IMR-90 (cell line): Measurements from ENCODE around the gene RAB27B. TPM values are rescaled to one million over a fixed set of nuclear protein-coding genes. Genes with fewer than 3 reads are reported as not detected.

ENCODE experiments used
- ATAC-seq: fragments of 200-7000 bp; cut with Tn5 transposase; 2 replicates; pipeline ENCODE4 v1.9.1; 2020; ENCODE audit warnings: low read depth, mild to moderate bottlenecking, moderate library complexity
- BruUV-seq: library from RNA; stranded (reverse); fragments of 400-500 nt; replicated peaks from 2 replicates; lab custom pipeline; 2021; lab: Mats Ljungman, UMichigan
- CTCF ChIA-PET: fragments of 300-600 bp; formaldehyde crosslinking; extraction: SDS; loops from one replicate; lab custom pipeline; 2021; ENCODE audit warnings: antibody characterized with exemption; lab: Yijun Ruan, JAX
- POLR2A ChIA-PET: fragments of 300-600 bp; sonication (Branson Sonifier 250); formaldehyde crosslinking; loops from one replicate; lab custom pipeline; 2022; ENCODE audit warnings: antibody characterized with exemption; ENCODE audit not compliant: unreplicated experiment; lab: Charles Lee
- DNase-seq: peaks from one replicate; pipeline ENCODE4 v3.0.0; 2013
- H2AFZ ChIP-seq: replicated peaks from 2 replicates; pipeline ENCODE3; 2013; ENCODE audit warnings: low read length, mild to moderate bottlenecking; ENCODE audit not compliant: poor library complexity
- H2AK5ac ChIP-seq: 2 replicates; pipeline ENCODE4 v1.6.1; 2013; ENCODE audit warnings: low read depth, low read length, inconsistent platforms
- H2AK9ac ChIP-seq: replicated peaks from 2 replicates; pipeline ENCODE3; 2013; ENCODE audit warnings: mild to moderate bottlenecking, low read depth, low read length, moderate library complexity; ENCODE audit not compliant: poor library complexity
- H2BK120ac ChIP-seq: 2 replicates; pipeline ENCODE4 v1.6.1; 2013; ENCODE audit warnings: low read depth, low read length, inconsistent platforms
- H2BK15ac ChIP-seq: 3 replicates; pipeline ENCODE4 v1.6.1; 2013; ENCODE audit warnings: low read depth, low read length, inconsistent platforms
- H2BK20ac ChIP-seq: 2 replicates; pipeline ENCODE4 v1.6.1; 2013; ENCODE audit warnings: low read depth, mild to moderate bottlenecking, inconsistent platforms, low read length, moderate library complexity
- H2BK5ac ChIP-seq: 2 replicates; pipeline ENCODE4 v1.6.1; 2013; ENCODE audit warnings: mild to moderate bottlenecking, low read depth, low read length, inconsistent platforms; ENCODE audit not compliant: poor library complexity, severe bottlenecking
- H3K14ac ChIP-seq: replicated peaks from 2 replicates; pipeline ENCODE4 v1.6.1; 2013; ENCODE audit warnings: low read depth, low read length, inconsistent platforms
- H3K18ac ChIP-seq: 2 replicates; pipeline ENCODE4 v1.6.1; 2013; ENCODE audit warnings: low read depth, low read length, control low read depth
- H3K23ac ChIP-seq: 2 replicates; pipeline ENCODE4 v1.6.1; 2013; ENCODE audit warnings: low read depth, low read length, inconsistent platforms
- H3K27ac ChIP-seq: 2 replicates; pipeline ENCODE4 v1.5.1; 2013; ENCODE audit warnings: mild to moderate bottlenecking, control low read depth, low read length; ENCODE audit not compliant: insufficient read depth
- H3K27me3 ChIP-seq: 2 replicates; pipeline ENCODE4 v1.6.1; 2013; ENCODE audit warnings: low read length; ENCODE audit not compliant: control insufficient read depth, insufficient read depth
- H3K36me3 ChIP-seq: 2 replicates; pipeline ENCODE4 v1.6.1; 2013; ENCODE audit warnings: low read length, mixed read lengths; ENCODE audit not compliant: control insufficient read depth, insufficient read depth
- H3K4ac ChIP-seq: 2 replicates; pipeline ENCODE4 v1.6.1; 2013; ENCODE audit warnings: low read depth, low read length, inconsistent platforms
- H3K4me1 ChIP-seq: 2 replicates; pipeline ENCODE4 v1.6.1; 2013; ENCODE audit warnings: low read length, mixed read lengths; ENCODE audit not compliant: control insufficient read depth, insufficient read depth
- H3K4me2 ChIP-seq: 2 replicates; pipeline ENCODE4 v1.6.1; 2013; ENCODE audit warnings: low read depth, mild to moderate bottlenecking, control low read depth, low read length, moderate library complexity
- H3K4me3 ChIP-seq: 2 replicates; pipeline ENCODE4 v1.5.1; 2013; ENCODE audit warnings: low read depth, mild to moderate bottlenecking, control low read depth, low read length, moderate library complexity; ENCODE audit not compliant: insufficient read depth
- H3K56ac ChIP-seq: 2 replicates; pipeline ENCODE4 v1.6.1; 2013; ENCODE audit warnings: low read length, inconsistent platforms; ENCODE audit not compliant: insufficient read depth; ENCODE audit errors: extremely low read depth
- H3K79me1 ChIP-seq, 2 experiments: 2 replicates each; pipeline ENCODE4 v1.6.1; 2013; ENCODE audit warnings: low read length in 2 of 2, inconsistent platforms in 1 of 2, low read depth in 1 of 2
- H3K9ac ChIP-seq: 2 replicates; pipeline ENCODE4 v1.6.1; 2013; ENCODE audit warnings: low read depth, low read length, control low read depth
- H3K9me1 ChIP-seq: 2 replicates; pipeline ENCODE4 v1.6.1; 2013; ENCODE audit warnings: low read length, inconsistent platforms; ENCODE audit not compliant: insufficient read depth
- H3K9me3 ChIP-seq: 2 replicates; pipeline ENCODE4 v1.6.1; 2013; ENCODE audit warnings: low read length; ENCODE audit not compliant: control insufficient read depth, insufficient read depth
- H4K20me1 ChIP-seq: 2 replicates; pipeline ENCODE4 v1.6.1; 2013; ENCODE audit warnings: low read length, inconsistent platforms; ENCODE audit not compliant: insufficient read depth
- H4K5ac ChIP-seq: 2 replicates; pipeline ENCODE4 v1.6.1; 2013; ENCODE audit warnings: mild to moderate bottlenecking, low read depth, low read length, control low read depth
- H4K8ac ChIP-seq, 2 experiments: 2 replicates each; pipeline ENCODE4 v1.6.1; 2013; ENCODE audit warnings: low read depth in 2 of 2, low read length in 2 of 2, control low read depth in 1 of 2, inconsistent platforms in 1 of 2
- H4K91ac ChIP-seq: 2 replicates; pipeline ENCODE4 v1.6.1; 2013; ENCODE audit warnings: low read depth, low read length, inconsistent platforms; ENCODE audit not compliant: insufficient read depth
- CEBPB ChIP-seq: IDR thresholded peaks from 2 replicates; pipeline ENCODE4 v1.6.1; 2012; ENCODE audit warnings: low read depth, low read length, improper control_type of control experiment
- MXI1 ChIP-seq: IDR thresholded peaks from 2 replicates; pipeline ENCODE4 v1.6.1; 2012; ENCODE audit warnings: low read depth, mild to moderate bottlenecking, low read length, moderate library complexity, borderline replicate concordance
- USF2 ChIP-seq: fragments of 150-350 bp; IDR thresholded peaks from 2 replicates; pipeline ENCODE4 v1.6.1; 2017; ENCODE audit warnings: mild to moderate bottlenecking, antibody characterized with exemption, low read length, low read depth
- WGBS, 2 experiments: methylation state at CpG; one replicate each; pipeline versions ENCODE4 v1.1.5 to v1.1.7; 2013; ENCODE audit warnings: missing lambda C conversion rate in 2 of 2; ENCODE audit not compliant: insufficient read length in 1 of 2; ENCODE audit errors: extremely low coverage in 2 of 2; 5-methylcytosine and 5-hydroxymethylcytosine counted together
- dilution Hi-C: fragments of 300-500 bp; cut with HindIII; formaldehyde crosslinking; loops from one replicate; pipeline ENCODE4 v1.14.3; 2018; ENCODE audit warnings: low sequenced_read_pairs; ENCODE audit not compliant: unreplicated experiment
- in situ Hi-C: fragments of 300-500 bp; cut with MboI; formaldehyde crosslinking; loops from 3 replicates; pipeline ENCODE4 v1.14.3; 2019; ENCODE audit warnings: low sequenced_read_pairs, inconsistent platforms, mixed read lengths
- intact Hi-C: fragments of 100-400 bp; cut with micrococcal nuclease; formaldehyde crosslinking; loops from 2 replicates; pipeline ENCODE4 v1.10.0; 2022
- polyA plus RNA-seq, 3 experiments: library from polyadenylated mRNA; depleted of rRNA; stranded (reverse); fragments of >200 nt; gene quantifications; 2 replicates each; pipeline ENCODE4 v1.2.3, GENCODE V29; 2012; ENCODE audit warnings: low replicate concordance in 1 of 3
- total RNA-seq: library from RNA; depleted of rRNA; stranded (reverse); fragments of >200 nt; gene quantifications from 2 replicates; pipeline ENCODE4 v1.2.3, GENCODE V29; 2012

The RAB27B gene
- total and polyA plus RNA-seq, 2 of the 4 experiments (the other 2 are of a cell fraction): 0.24 to 1.3 TPM

- TF ChIP-seq USF2: no peak
- TF ChIP-seq CEBPB: no peak
- no peak for TF ChIP-seq MXI1
- ChIA-PET CTCF (no interaction called here), POLR2A (no interaction called here)
- H3K36me3 ChIP-seq: no peaks in the 10 kb centered on the region
- no peak overlapping the region for H3K14ac ChIP-seq
- no peak overlapping the region for H2BK20ac ChIP-seq
- no peak overlapping the region for H3K9ac ChIP-seq
- H3K56ac ChIP-seq: no peak overlapping the region
- no peak overlapping the region for H2BK15ac ChIP-seq
- ATAC-seq (no peak), DNase-seq (no peak)
- H4K20me1 ChIP-seq: no peaks in the 10 kb centered on the region
- no peak overlapping the region for H3K4ac ChIP-seq
- no peak overlapping the region for H2AFZ ChIP-seq
- no peaks in the 10 kb centered on the region for H3K9me1 ChIP-seq
- in situ Hi-C loops (no loop called here), dilution Hi-C loops (no loop called here), intact Hi-C loops (no loop called here)
- no peak overlapping the region for H4K91ac ChIP-seq
- no peaks in the 10 kb centered on the region for H3K4me1 ChIP-seq
- H2BK120ac ChIP-seq: no peak overlapping the region
- no CpG with 5 or more reads among the region's 1 CpG for WGBS, 2 experiments
- H3K9me3 ChIP-seq: no peaks in the 10 kb centered on the region
- no peak overlapping the region for H2BK5ac ChIP-seq
- no peak overlapping the region for H2AK9ac ChIP-seq
- no TSS peak for BruUV-seq
- H4K8ac ChIP-seq: no peak overlapping the region
- no peak overlapping the region for H2AK5ac ChIP-seq
- H3K27ac ChIP-seq: no peak overlapping the region
- H3K18ac ChIP-seq: no peak overlapping the region
- H3K4me3 ChIP-seq: no peak overlapping the region
- H3K27me3 ChIP-seq: no peaks in the 10 kb centered on the region
- H3K79me1 ChIP-seq: no peaks in the 10 kb centered on the region
- H4K5ac ChIP-seq: no peak overlapping the region
- no peak overlapping the region for H3K4me2 ChIP-seq
- no peak overlapping the region for H3K23ac ChIP-seq
Observed at GRCh38 chr18:54813305-54813704, 15.0 kb upstream of the RAB27B start.
